H1 (cell line): ENCODE measurements around the gene CYP46A1.

Experiments
- CEBPB ChIP-seq: IDR thresholded peaks from 2 replicates; pipeline ENCODE4 v1.6.1; 2012; ENCODE audit warnings: low read depth, low read length
- EZH2 ChIP-seq: fragments of 200-600 bp; sonication (generic); IDR thresholded peaks from 2 replicates; pipeline ENCODE4 v1.7.1; 2012; ENCODE audit warnings: low read depth, mild to moderate bottlenecking, moderate library complexity, low read length, inconsistent platforms; ENCODE audit not compliant: severe bottlenecking
- HDAC2 ChIP-seq, 2 experiments: fragments of 300-600 bp in 1 of 2; sonication (generic) in 1 of 2; IDR thresholded peaks; 2 replicates each; pipeline ENCODE4 v1.6.1; 2011 to 2012; ENCODE audit warnings: low read depth in 2 of 2, low read length in 2 of 2, mild to moderate bottlenecking in 2 of 2, moderate library complexity in 2 of 2, borderline replicate concordance in 1 of 2, inconsistent platforms in 1 of 2
- JUND ChIP-seq: IDR thresholded peaks from 2 replicates; pipeline ENCODE4 v1.6.1; 2011; ENCODE audit warnings: mild to moderate bottlenecking, improper control_type of control experiment, low read length
- POLR2A ChIP-seq, 2 experiments: IDR thresholded peaks; 1 replicate in 1 of 2; 2 replicates in 1 of 2; pipeline ENCODE4 v1.6.1; 2011; ENCODE audit warnings: low read depth in 2 of 2, low read length in 2 of 2, mild to moderate bottlenecking in 2 of 2; ENCODE audit errors: control extremely low read depth in 1 of 2
- POLR2AphosphoS5 ChIP-seq: IDR thresholded peaks from 2 replicates; pipeline ENCODE4 v1.6.1; 2011; ENCODE audit warnings: low read depth, low read length
- TAF1 ChIP-seq: IDR thresholded peaks from 2 replicates; pipeline ENCODE4 v1.6.1; 2011; ENCODE audit warnings: mild to moderate bottlenecking, low read depth, low read length
- TF ChIP-seq, protein P1 (sequence below), 3 experiments: IDR thresholded peaks; 1 replicate in 2 of 3; 2 replicates in 1 of 3; pipeline versions ENCODE4 v1.5.1 to v1.6.1; 2011; ENCODE audit warnings: low read length in 3 of 3, mild to moderate bottlenecking in 3 of 3, inconsistent platforms in 2 of 3, low read depth in 1 of 3, moderate library complexity in 1 of 3; ENCODE audit not compliant: insufficient read depth in 1 of 3; ENCODE audit errors: control extremely low read depth in 1 of 3
- TF ChIP-seq, protein P2 (sequence below): IDR thresholded peaks from 2 replicates; pipeline ENCODE4 v1.6.1; 2011; ENCODE audit warnings: low read length, improper control_type of control experiment
- TF ChIP-seq, protein P3 (sequence below): IDR thresholded peaks from 2 replicates; pipeline ENCODE4 v1.6.1; 2012; ENCODE audit warnings: inconsistent platforms

DNA sequence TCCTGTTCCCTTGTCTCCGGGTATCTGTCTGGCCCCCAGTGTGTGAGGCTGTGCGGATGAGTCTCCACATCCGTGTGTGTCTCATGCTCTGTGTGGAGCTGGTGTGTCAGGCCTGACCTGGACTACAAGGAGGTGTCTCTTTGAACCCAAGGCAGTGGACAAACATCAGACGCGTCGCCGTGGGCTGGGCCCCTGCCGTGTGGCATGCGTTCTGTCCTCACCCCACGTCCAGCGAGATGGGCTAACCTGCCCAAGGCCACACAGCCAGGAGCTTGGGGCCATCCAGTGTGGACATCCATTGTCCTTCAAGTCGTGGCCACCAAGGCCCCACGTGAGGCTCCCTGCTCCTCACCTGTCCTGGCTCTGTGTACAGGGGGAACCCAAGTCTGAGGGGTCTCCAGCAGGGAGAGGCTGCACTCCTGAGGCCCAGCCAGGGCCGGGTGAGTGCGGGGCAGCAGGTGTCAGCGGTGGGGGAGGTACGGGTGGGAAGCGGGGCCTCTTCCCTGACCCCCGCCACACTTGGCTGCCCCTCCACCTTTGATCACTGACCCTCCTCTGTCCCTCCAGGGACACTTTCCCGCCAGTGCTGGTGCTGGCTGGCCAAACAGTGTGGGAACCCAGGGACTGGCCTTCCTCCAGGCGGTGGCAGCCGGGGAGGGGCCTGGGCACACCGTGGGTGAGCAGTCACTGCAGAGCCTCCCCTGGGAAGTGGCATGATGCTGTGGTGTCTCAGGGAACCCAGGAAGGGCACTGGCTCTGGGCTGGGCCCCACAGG lies 48.5 kb downstream of the CYP46A1 start:
- no peak for TF ChIP-seq POLR2AphosphoS5
- TF ChIP-seq, protein P1, sequence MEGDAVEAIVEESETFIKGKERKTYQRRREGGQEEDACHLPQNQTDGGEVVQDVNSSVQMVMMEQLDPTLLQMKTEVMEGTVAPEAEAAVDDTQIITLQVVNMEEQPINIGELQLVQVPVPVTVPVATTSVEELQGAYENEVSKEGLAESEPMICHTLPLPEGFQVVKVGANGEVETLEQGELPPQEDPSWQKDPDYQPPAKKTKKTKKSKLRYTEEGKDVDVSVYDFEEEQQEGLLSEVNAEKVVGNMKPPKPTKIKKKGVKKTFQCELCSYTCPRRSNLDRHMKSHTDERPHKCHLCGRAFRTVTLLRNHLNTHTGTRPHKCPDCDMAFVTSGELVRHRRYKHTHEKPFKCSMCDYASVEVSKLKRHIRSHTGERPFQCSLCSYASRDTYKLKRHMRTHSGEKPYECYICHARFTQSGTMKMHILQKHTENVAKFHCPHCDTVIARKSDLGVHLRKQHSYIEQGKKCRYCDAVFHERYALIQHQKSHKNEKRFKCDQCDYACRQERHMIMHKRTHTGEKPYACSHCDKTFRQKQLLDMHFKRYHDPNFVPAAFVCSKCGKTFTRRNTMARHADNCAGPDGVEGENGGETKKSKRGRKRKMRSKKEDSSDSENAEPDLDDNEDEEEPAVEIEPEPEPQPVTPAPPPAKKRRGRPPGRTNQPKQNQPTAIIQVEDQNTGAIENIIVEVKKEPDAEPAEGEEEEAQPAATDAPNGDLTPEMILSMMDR (IDR thresholded peaks at IDR 0.05; ENCODE audit: control extremely low read depth in 1 of 3, insufficient read depth in 1 of 3, low read depth in 1 of 3, low read length in 3 of 3) = no peak
- TF ChIP-seq, protein P2, sequence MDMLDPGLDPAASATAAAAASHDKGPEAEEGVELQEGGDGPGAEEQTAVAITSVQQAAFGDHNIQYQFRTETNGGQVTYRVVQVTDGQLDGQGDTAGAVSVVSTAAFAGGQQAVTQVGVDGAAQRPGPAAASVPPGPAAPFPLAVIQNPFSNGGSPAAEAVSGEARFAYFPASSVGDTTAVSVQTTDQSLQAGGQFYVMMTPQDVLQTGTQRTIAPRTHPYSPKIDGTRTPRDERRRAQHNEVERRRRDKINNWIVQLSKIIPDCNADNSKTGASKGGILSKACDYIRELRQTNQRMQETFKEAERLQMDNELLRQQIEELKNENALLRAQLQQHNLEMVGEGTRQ = no peak
- TF ChIP-seq TAF1 = no peak
- no peak for TF ChIP-seq EZH2
- TF ChIP-seq HDAC2 (IDR thresholded peaks at IDR 0.05; ENCODE audit: borderline replicate concordance in 1 of 2, low read depth in 2 of 2, low read length in 2 of 2) = no peak
- no peak for TF ChIP-seq CEBPB
- no peak for TF ChIP-seq POLR2A (IDR thresholded peaks at IDR 0.05; ENCODE audit: control extremely low read depth in 1 of 2, low read depth in 2 of 2, low read length in 2 of 2)
- TF ChIP-seq JUND = no peak
- TF ChIP-seq, protein P3, sequence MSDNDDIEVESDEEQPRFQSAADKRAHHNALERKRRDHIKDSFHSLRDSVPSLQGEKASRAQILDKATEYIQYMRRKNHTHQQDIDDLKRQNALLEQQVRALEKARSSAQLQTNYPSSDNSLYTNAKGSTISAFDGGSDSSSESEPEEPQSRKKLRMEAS = no peak
